ENCODE measurements around the gene DCAF15. TPM values are rescaled to one million over a fixed set of nuclear protein-coding genes. Genes with fewer than 3 reads are reported as not detected.

The DCAF15 gene
- total RNA-seq, 4 donors from 2014 or later = 11.2 to 39.6 (median 20.1) TPM

GRCh38 chr19:13989487-13989886 lies 37.2 kb downstream of the DCAF15 start:
- DNase-seq = no peak
- intact Hi-C loops (cut with DNase I; ENCODE audit: low total_unique reads) = no loop called here
- TF ChIP-seq CTCF (IDR thresholded peaks at IDR 0.05) = no peak
- TF ChIP-seq POLR2A (IDR thresholded peaks at IDR 0.05) = no peak

DNA sequence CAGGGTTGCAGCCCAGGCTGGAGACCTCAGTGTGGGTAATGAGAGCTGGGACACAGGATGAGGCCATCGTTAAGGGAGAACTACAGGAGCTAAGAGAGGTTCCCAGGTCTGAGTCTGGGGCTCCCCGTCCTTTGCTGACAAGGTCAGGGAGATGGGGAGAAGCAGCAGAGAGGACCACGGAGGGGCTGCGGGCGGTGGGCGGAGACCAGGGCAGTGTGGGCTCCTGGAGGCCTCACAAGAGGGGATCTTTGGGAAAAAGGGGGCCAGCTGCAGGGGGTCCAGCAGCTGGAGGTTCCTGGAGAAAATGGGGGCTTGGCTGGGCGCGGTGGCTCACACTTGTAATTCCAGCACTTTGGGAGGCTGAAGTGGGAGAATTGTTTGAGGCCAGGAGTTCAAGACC lies 37.8 kb downstream of the DCAF15 start:
- no peaks in the 10 kb centered on the region for H3K36me3 ChIP-seq
- TF ChIP-seq POLR2A (IDR thresholded peaks at IDR 0.05) (no peak), CTCF (IDR thresholded peaks at IDR 0.05) (no peak)

More at GRCh38 chr19:13989487-13989886, 37.2 kb downstream of the DCAF15 start:
- Histone ChIP-seq H3K27me3 (no peaks in the 10 kb centered on the region), H3K9me3 (no peaks in the 10 kb centered on the region), H3K4me1 (no peaks in the 10 kb centered on the region), H3K36me3 (no peaks in the 10 kb centered on the region), H3K27ac (no peak overlapping the region), H3K4me3 (no peak overlapping the region)

GRCh38 chr19:13992025-13992424 lies 39.7 kb downstream of the DCAF15 start:
- Histone ChIP-seq H3K36me3 (no peaks in the 10 kb centered on the region), H3K27me3 (no peaks in the 10 kb centered on the region), H3K9me3 (no peaks in the 10 kb centered on the region), H3K27ac (no peak overlapping the region), H3K4me3 (no peak overlapping the region), H3K4me1 (no peaks in the 10 kb centered on the region)
- no peak for DNase-seq
- TF ChIP-seq CTCF (IDR thresholded peaks at IDR 0.05) (no peak), POLR2A (IDR thresholded peaks at IDR 0.05) (no peak)
- intact Hi-C loops (cut with DNase I; ENCODE audit: low total_unique reads) = no loop called here

More for the DNA sequence above, 37.8 kb downstream of the DCAF15 start:
- Histone ChIP-seq H3K27ac (no peak overlapping the region), H3K27me3 (no peaks in the 10 kb centered on the region), H3K9me3 (no peaks in the 10 kb centered on the region), H3K4me1 (no peaks in the 10 kb centered on the region), H3K4me3 (no peak overlapping the region)
- intact Hi-C loops (cut with DNase I; ENCODE audit: low total_unique reads) = no loop called here
- DNase-seq = no peak

GRCh38 chr19:13993590-13994300 lies 41.4 kb downstream of the DCAF15 start:
- Histone ChIP-seq H3K27me3 (no peaks in the 10 kb centered on the region), H3K4me3 (no peak overlapping the region)
- intact Hi-C loops (cut with DNase I; ENCODE audit: low total_unique reads) = no loop called here

More at GRCh38 chr19:13993590-13994300, 41.4 kb downstream of the DCAF15 start:
- no peaks in the 10 kb centered on the region for H3K9me3 ChIP-seq
- TF ChIP-seq POLR2A (IDR thresholded peaks at IDR 0.05) = no peak
- TF ChIP-seq CTCF (IDR thresholded peaks at IDR 0.05) = no peak
- H3K27ac ChIP-seq = no peak overlapping the region
- H3K36me3 ChIP-seq = no peaks in the 10 kb centered on the region
- no peaks in the 10 kb centered on the region for H3K4me1 ChIP-seq
- no peak for DNase-seq

Measured in uterus (tissue), 4 donors.